Jurkat, Clone E6-1 (cell line): Measurements from ENCODE around the gene IRF9.
"Not testable (repeated sequence)": the region's sequence is repeated elsewhere in the genome, so short reads cannot be mapped to it uniquely, and the experiment has no call there.

ENCODE experiments used
- DNase-seq: peaks from one replicate; pipeline ENCODE4 v3.0.0-alpha.2; 2011; ENCODE audit warnings: low read depth, low spot score
- H3K4me3 ChIP-seq: 2 replicates; pipeline ENCODE4 v1.5.1; 2011; ENCODE audit warnings: mild to moderate bottlenecking, low read length, control low read depth, moderate library complexity

IRF9 gene

GRCh38 chr14:24185741-24186140, 24.7 kb downstream of the IRF9 start:
- DNase-seq: no peak

GRCh38 chr14:24186831-24187538, 25.9 kb downstream of the IRF9 start:
- DNase-seq: no peak
- no peak overlapping the region for H3K4me3 ChIP-seq

More at GRCh38 chr14:24185741-24186140, 24.7 kb downstream of the IRF9 start:
- H3K4me3 ChIP-seq: no peak overlapping the region

GRCh38 chr14:24187539-24187915, 26.5 kb downstream of the IRF9 start:
- DNase-seq: no peak
- peak overlapping the region; percentile 85 for H3K4me3 ChIP-seq

GRCh38 chr14:24188251-24189058, 27.4 kb downstream of the IRF9 start, which contains the start of gene IPO4:
Gene IPO4, minus strand, starts transcription at chr14:24188816. Its CDS starts 29 bp downstream, at chr14:24188787.
- peak; percentile 98 for DNase-seq
- H3K4me3 ChIP-seq: peak within 1 kb of the TSS; percentile 85

GRCh38 chr14:24189059-24189375, 28.0 kb downstream of the IRF9 start:
- peak overlapping the region; percentile 85 for H3K4me3 ChIP-seq

GRCh38 chr14:24189460-24189859, 28.4 kb downstream of the IRF9 start:
- H3K4me3 ChIP-seq: peak overlapping the region; percentile 85; the same call in 1 of the 2 replicates
- no peak for DNase-seq

More at GRCh38 chr14:24189059-24189375, 28.0 kb downstream of the IRF9 start:
- DNase-seq: no peak

- H3K4me3 ChIP-seq: no peak overlapping the region
- no peak for DNase-seq
These were observed 29.4 kb downstream of the IRF9 start for GRCh38 chr14:24190416-24190815.

- no peak overlapping the region for H3K4me3 ChIP-seq
- no peak for DNase-seq
These were observed 31.9 kb downstream of the IRF9 start for GRCh38 chr14:24192933-24193332.

GRCh38 chr14:24194186-24194872, 33.3 kb downstream of the IRF9 start:
- peak overlapping the region; percentile 85 for H3K4me3 ChIP-seq
- no peak for DNase-seq

- DNase-seq: no peak
- peak overlapping the region; percentile 85 for H3K4me3 ChIP-seq
These were observed 33.8 kb downstream of the IRF9 start for GRCh38 chr14:24194873-24195185.

- peak within 1 kb of the TSS; percentile 85 for H3K4me3 ChIP-seq
- DNase-seq: peak; percentile 81
These were observed 34.4 kb downstream of the IRF9 start, which contains the start of gene TM9SF1 for GRCh38 chr14:24195186-24196070. Gene TM9SF1, minus strand, starts transcription at chr14:24195441. Its CDS starts 422 bp downstream, at chr14:24195019.

- H3K4me3 ChIP-seq: peak overlapping the region; percentile 85
- no peak for DNase-seq
These were observed 35.3 kb downstream of the IRF9 start for GRCh38 chr14:24196071-24197055.

- no peak overlapping the region for H3K4me3 ChIP-seq
- no peak for DNase-seq
These were observed 36.0 kb downstream of the IRF9 start for GRCh38 chr14:24197056-24197450.

- DNase-seq: no peak
- no peak overlapping the region for H3K4me3 ChIP-seq
These were observed 37.9 kb downstream of the IRF9 start for GRCh38 chr14:24198814-24199524.

GRCh38 chr14:24202538-24202937, 41.5 kb downstream of the IRF9 start:
- DNase-seq, H3K4me3 ChIP-seq: not testable (repeated sequence)

- not testable (repeated sequence) for DNase-seq, H3K4me3 ChIP-seq
These were observed 42.3 kb downstream of the IRF9 start for GRCh38 chr14:24203249-24203886.
